ENCODE data around the gene CHID1. TPM values are rescaled to one million over a fixed set of nuclear protein-coding genes. Genes with fewer than 3 reads are reported as not detected.

The CHID1 gene
- total RNA-seq, 2 donors from 2014 or later: 39.4 to 81.4 TPM

DNA sequence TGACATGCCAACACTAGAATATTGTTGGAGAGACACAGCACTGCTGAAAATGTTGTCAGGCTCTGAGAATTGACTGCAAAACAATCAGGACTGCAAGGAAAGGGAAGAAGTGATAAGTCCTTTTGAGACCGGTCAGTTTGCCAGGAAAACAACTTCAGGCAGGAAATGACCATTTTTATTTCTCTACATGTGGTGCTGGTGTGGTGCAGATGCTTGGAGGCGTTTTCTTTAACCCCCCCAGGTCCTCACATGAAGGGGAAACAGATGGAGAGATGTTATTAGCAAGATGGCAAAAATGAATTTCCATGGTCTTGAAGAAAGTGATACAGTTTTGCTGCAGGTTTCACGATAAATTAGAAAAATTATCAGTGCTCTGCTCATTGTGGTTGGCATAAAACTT, 20.8 kb upstream of the CHID1 start:
- Histone ChIP-seq H3K36me3 (replicated peaks in 1 of 2; ENCODE audit: insufficient read depth in 1 of 2, low read depth in 2 of 2) (no peaks in the 10 kb centered on the region), H3K4me1 (peaks cover 42% of the 10 kb centered on the region), H3K4me3 (no peak overlapping the region), H3K9me3 (no peaks in the 10 kb centered on the region), H3K27me3 (no peaks in the 10 kb centered on the region), H3K27ac (peak overlapping the region in 1 of 4 donors; percentile 37)
- TF ChIP-seq POLR2A (IDR thresholded peaks at IDR 0.05): no peak
- TF ChIP-seq, protein P1, sequence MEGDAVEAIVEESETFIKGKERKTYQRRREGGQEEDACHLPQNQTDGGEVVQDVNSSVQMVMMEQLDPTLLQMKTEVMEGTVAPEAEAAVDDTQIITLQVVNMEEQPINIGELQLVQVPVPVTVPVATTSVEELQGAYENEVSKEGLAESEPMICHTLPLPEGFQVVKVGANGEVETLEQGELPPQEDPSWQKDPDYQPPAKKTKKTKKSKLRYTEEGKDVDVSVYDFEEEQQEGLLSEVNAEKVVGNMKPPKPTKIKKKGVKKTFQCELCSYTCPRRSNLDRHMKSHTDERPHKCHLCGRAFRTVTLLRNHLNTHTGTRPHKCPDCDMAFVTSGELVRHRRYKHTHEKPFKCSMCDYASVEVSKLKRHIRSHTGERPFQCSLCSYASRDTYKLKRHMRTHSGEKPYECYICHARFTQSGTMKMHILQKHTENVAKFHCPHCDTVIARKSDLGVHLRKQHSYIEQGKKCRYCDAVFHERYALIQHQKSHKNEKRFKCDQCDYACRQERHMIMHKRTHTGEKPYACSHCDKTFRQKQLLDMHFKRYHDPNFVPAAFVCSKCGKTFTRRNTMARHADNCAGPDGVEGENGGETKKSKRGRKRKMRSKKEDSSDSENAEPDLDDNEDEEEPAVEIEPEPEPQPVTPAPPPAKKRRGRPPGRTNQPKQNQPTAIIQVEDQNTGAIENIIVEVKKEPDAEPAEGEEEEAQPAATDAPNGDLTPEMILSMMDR (IDR thresholded peaks at IDR 0.05): no peak
- intact Hi-C loops (cut with DNase I): no loop called here
- ATAC-seq (no peak), DNase-seq (no peak)
- 53 to 59% methylated on average over 3 of the region's 3 CpGs for WGBS, 2 donors

DNA sequence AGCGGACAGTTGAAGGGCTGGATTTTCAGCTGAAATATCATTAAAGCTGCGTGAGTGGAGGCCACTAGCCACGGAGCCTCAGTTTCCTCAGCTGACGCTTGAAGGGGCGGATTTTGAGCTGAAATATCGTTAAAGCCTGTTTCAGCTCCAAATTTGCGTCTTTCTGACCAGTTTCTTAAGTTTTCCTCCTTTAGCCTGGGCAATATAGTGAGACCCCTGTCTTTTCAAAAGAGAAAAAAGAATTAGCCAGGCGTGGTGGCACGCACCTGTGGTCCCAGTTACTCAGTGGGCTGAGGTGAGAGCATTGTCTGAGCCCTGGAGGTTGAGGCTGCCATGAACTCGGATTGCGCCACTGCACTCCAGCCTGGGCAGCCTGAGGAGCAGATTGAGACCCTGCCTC, 18.8 kb upstream of the CHID1 start:
- H3K27me3 ChIP-seq: no peaks in the 10 kb centered on the region
- no peaks in the 10 kb centered on the region for H3K9me3 ChIP-seq
- H3K36me3 ChIP-seq (replicated peaks in 1 of 2; ENCODE audit: insufficient read depth in 1 of 2, low read depth in 2 of 2): no peaks in the 10 kb centered on the region
- H3K27ac ChIP-seq: peak overlapping the region in 1 of 4 donors; percentile 16
- intact Hi-C loops (cut with DNase I): no loop called here
- peaks cover 41% of the 10 kb centered on the region for H3K4me1 ChIP-seq
- H3K4me3 ChIP-seq: no peak overlapping the region
- ATAC-seq: no peak
- WGBS, 2 donors: 93 to 97% methylated on average over 9 to 11 of the region's 11 CpGs
- no peak for DNase-seq
- TF ChIP-seq, protein P1 (IDR thresholded peaks at IDR 0.05): no peak
- TF ChIP-seq POLR2A (IDR thresholded peaks at IDR 0.05): no peak

- ATAC-seq: no peak
- whole genome bisulfite sequencing, 2 donors: 76% methylated on average over 8 of the region's 8 CpGs
- intact Hi-C loops (cut with DNase I): no loop called here
- TF ChIP-seq, protein P1 (IDR thresholded peaks at IDR 0.05): no peak
- TF ChIP-seq POLR2A (IDR thresholded peaks at IDR 0.05): no peak
- Histone ChIP-seq H3K36me3 (replicated peaks in 1 of 2; ENCODE audit: insufficient read depth in 1 of 2, low read depth in 2 of 2) (no peaks in the 10 kb centered on the region), H3K27ac (peak overlapping the region in 1 of 4 donors; percentile 16), H3K4me1 (peaks cover 39% of the 10 kb centered on the region), H3K27me3 (no peaks in the 10 kb centered on the region), H3K4me3 (no peak overlapping the region), H3K9me3 (no peaks in the 10 kb centered on the region)
- DNase-seq: no peak
Measured at GRCh38 chr11:928786-929185, 18.2 kb upstream of the CHID1 start.

GRCh38 chr11:927871-928270, 17.3 kb upstream of the CHID1 start:
- WGBS, 2 donors: 46 to 60% methylated on average over 7 of the region's 7 CpGs

More at GRCh38 chr11:927871-928270, 17.3 kb upstream of the CHID1 start:
- Histone ChIP-seq H3K27me3 (no peaks in the 10 kb centered on the region), H3K4me1 (peaks cover 34% of the 10 kb centered on the region), H3K36me3 (replicated peaks in 1 of 2; ENCODE audit: insufficient read depth in 1 of 2, low read depth in 2 of 2) (no peaks in the 10 kb centered on the region), H3K9me3 (no peaks in the 10 kb centered on the region), H3K4me3 (no peak overlapping the region), H3K27ac (peak overlapping the region in 1 of 4 donors; percentile 95)
- no peak for DNase-seq
- TF ChIP-seq POLR2A (IDR thresholded peaks at IDR 0.05): no peak
- TF ChIP-seq, protein P1 (IDR thresholded peaks at IDR 0.05): no peak
- no peak for ATAC-seq
- intact Hi-C loops (cut with DNase I): no loop called here

All from body of pancreas (tissue), 4 donors.